ENCODE measurements around the gene DMKN.

- no peak for TF ChIP-seq POLR2A (IDR thresholded peaks at IDR 0.05)
- TF ChIP-seq, protein P1, sequence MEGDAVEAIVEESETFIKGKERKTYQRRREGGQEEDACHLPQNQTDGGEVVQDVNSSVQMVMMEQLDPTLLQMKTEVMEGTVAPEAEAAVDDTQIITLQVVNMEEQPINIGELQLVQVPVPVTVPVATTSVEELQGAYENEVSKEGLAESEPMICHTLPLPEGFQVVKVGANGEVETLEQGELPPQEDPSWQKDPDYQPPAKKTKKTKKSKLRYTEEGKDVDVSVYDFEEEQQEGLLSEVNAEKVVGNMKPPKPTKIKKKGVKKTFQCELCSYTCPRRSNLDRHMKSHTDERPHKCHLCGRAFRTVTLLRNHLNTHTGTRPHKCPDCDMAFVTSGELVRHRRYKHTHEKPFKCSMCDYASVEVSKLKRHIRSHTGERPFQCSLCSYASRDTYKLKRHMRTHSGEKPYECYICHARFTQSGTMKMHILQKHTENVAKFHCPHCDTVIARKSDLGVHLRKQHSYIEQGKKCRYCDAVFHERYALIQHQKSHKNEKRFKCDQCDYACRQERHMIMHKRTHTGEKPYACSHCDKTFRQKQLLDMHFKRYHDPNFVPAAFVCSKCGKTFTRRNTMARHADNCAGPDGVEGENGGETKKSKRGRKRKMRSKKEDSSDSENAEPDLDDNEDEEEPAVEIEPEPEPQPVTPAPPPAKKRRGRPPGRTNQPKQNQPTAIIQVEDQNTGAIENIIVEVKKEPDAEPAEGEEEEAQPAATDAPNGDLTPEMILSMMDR (IDR thresholded peaks at IDR 0.05), result no peak
Measured at GRCh38 chr19:35557539-35558399, 44.3 kb upstream of the DMKN start.

All from adrenal gland (tissue), 5 donors.